Spinal cord (tissue), 10 donors: ENCODE data around the gene PSD4. TPM values are rescaled to one million over a fixed set of nuclear protein-coding genes. Genes with fewer than 3 reads are reported as not detected.

Experiments used
- DNase-seq, 6 donors: peaks; one replicate each; pipeline versions ENCODE4 v3.0.0 to v3.0.0-alpha.2; 2013 to 2015; ENCODE audit warnings: low spot score in 6 of 6, low read depth in 4 of 6
- H3K27ac ChIP-seq: one replicate; pipeline ENCODE4 v1.5.1; 2013; ENCODE audit warnings: low read depth, low read length, control low read depth
- H3K27me3 ChIP-seq: one replicate; pipeline ENCODE4 v1.6.1; 2013; ENCODE audit warnings: low read length; ENCODE audit not compliant: control insufficient read depth, insufficient read depth
- H3K36me3 ChIP-seq: one replicate; pipeline ENCODE4 v1.6.1; 2013; ENCODE audit warnings: low read length; ENCODE audit not compliant: control insufficient read depth, insufficient read depth
- H3K4me1 ChIP-seq: one replicate; pipeline ENCODE4 v1.6.1; 2013; ENCODE audit warnings: low read length; ENCODE audit not compliant: control insufficient read depth, insufficient read depth
- H3K4me3 ChIP-seq: one replicate; pipeline ENCODE4 v1.5.1; 2013; ENCODE audit warnings: low read depth, low read length, control low read depth
- H3K9me3 ChIP-seq: one replicate; pipeline ENCODE4 v1.6.1; 2013; ENCODE audit warnings: low read length; ENCODE audit not compliant: control insufficient read depth, insufficient read depth
- WGBS: methylation state at CpG from one replicate; pipeline ENCODE4 v1.1.5; 2013; ENCODE audit warnings: missing lambda C conversion rate; ENCODE audit not compliant: insufficient coverage; 5-methylcytosine and 5-hydroxymethylcytosine counted together
- polyA plus RNA-seq, 2 donors: library from polyadenylated mRNA; unstranded; fragments of 120-200 nt; gene quantifications; one replicate each; pipeline ENCODE4 v1.2.1, GENCODE V29; 2013; ENCODE audit not compliant: insufficient read length in 2 of 2
- total RNA-seq, 2 donors: library from RNA; depleted of rRNA in 1 of 2; stranded (reverse); fragments of 120-200 nt in 1 of 2; fragments of >200 nt in 1 of 2; gene quantifications; one replicate each; pipeline versions ENCODE4 v1.2.3 to v1.2.4, GENCODE V29; 2013 to 2014
- donor health status: healthy.

Gene PSD4
- total and polyA plus RNA-seq, 4 donors: 4.2 to 7.1 (median 5.9) TPM

- Histone ChIP-seq H3K27ac (no peak overlapping the region), H3K4me1 (peaks cover 1% of the 10 kb centered on the region), H3K4me3 (no peak overlapping the region), H3K9me3 (no peaks in the 10 kb centered on the region), H3K27me3 (no peaks in the 10 kb centered on the region), H3K36me3 (no peaks in the 10 kb centered on the region)
- no peak for DNase-seq
- WGBS: 87% methylated on average over 5 of the region's 11 CpGs
Observed at GRCh38 chr2:113175736-113176695, 2.2 kb downstream of the PSD4 start.

GRCh38 chr2:113176696-113177355, 3.1 kb downstream of the PSD4 start:
- Histone ChIP-seq H3K9me3 (no peaks in the 10 kb centered on the region), H3K4me3 (no peak overlapping the region), H3K4me1 (peaks cover 9% of the 10 kb centered on the region), H3K27me3 (no peaks in the 10 kb centered on the region), H3K27ac (no peak overlapping the region), H3K36me3 (no peaks in the 10 kb centered on the region)
- 86% methylated on average over 4 of the region's 7 CpGs for WGBS
- no peak for DNase-seq

GRCh38 chr2:113178069-113178746, 4.4 kb downstream of the PSD4 start:
- 87% methylated on average over 9 of the region's 11 CpGs for WGBS
- Histone ChIP-seq H3K4me1 (peaks cover 12% of the 10 kb centered on the region), H3K36me3 (no peaks in the 10 kb centered on the region), H3K27me3 (no peaks in the 10 kb centered on the region), H3K4me3 (no peak overlapping the region), H3K9me3 (no peaks in the 10 kb centered on the region), H3K27ac (no peak overlapping the region)
- DNase-seq: no peak

GRCh38 chr2:113178891-113179290, 5.1 kb downstream of the PSD4 start:
- 90% methylated on average over 2 of the region's 4 CpGs for WGBS
- no peak for DNase-seq
- H3K9me3 ChIP-seq: no peaks in the 10 kb centered on the region

GRCh38 chr2:113179446-113180045, 5.8 kb downstream of the PSD4 start:
- Histone ChIP-seq H3K4me3 (no peak overlapping the region), H3K27me3 (no peaks in the 10 kb centered on the region), H3K27ac (no peak overlapping the region), H3K9me3 (no peaks in the 10 kb centered on the region), H3K36me3 (no peaks in the 10 kb centered on the region), H3K4me1 (peaks cover 12% of the 10 kb centered on the region)
- 91% methylated on average over 8 of the region's 8 CpGs for WGBS
- DNase-seq: no peak

More at GRCh38 chr2:113178891-113179290, 5.1 kb downstream of the PSD4 start:
- H3K4me3 ChIP-seq: no peak overlapping the region
- H3K27ac ChIP-seq: no peak overlapping the region
- H3K36me3 ChIP-seq: no peaks in the 10 kb centered on the region
- H3K27me3 ChIP-seq: no peaks in the 10 kb centered on the region
- peaks cover 12% of the 10 kb centered on the region for H3K4me1 ChIP-seq

GRCh38 chr2:113180131-113180946, 6.6 kb downstream of the PSD4 start:
- H3K36me3 ChIP-seq: no peaks in the 10 kb centered on the region
- H3K27ac ChIP-seq: no peak overlapping the region
- H3K27me3 ChIP-seq: no peaks in the 10 kb centered on the region
- H3K4me3 ChIP-seq: no peak overlapping the region
- H3K4me1 ChIP-seq: peaks cover 15% of the 10 kb centered on the region
- no peak for DNase-seq
- WGBS: 81% methylated on average over 13 of the region's 17 CpGs
- no peaks in the 10 kb centered on the region for H3K9me3 ChIP-seq

GRCh38 chr2:113181258-113182051, 7.7 kb downstream of the PSD4 start:
- WGBS: 59% methylated on average over 8 of the region's 8 CpGs

GRCh38 chr2:113182471-113183260, 8.9 kb downstream of the PSD4 start:
- Histone ChIP-seq H3K4me1 (peaks cover 22% of the 10 kb centered on the region), H3K27me3 (no peaks in the 10 kb centered on the region), H3K9me3 (no peaks in the 10 kb centered on the region), H3K4me3 (no peak overlapping the region), H3K36me3 (no peaks in the 10 kb centered on the region), H3K27ac (no peak overlapping the region)
- 91% methylated on average over 14 of the region's 15 CpGs for WGBS
- DNase-seq: no peak

More at GRCh38 chr2:113181258-113182051, 7.7 kb downstream of the PSD4 start:
- Histone ChIP-seq H3K9me3 (no peaks in the 10 kb centered on the region), H3K4me1 (peaks cover 22% of the 10 kb centered on the region), H3K27ac (no peak overlapping the region), H3K4me3 (no peak overlapping the region), H3K27me3 (no peaks in the 10 kb centered on the region), H3K36me3 (no peaks in the 10 kb centered on the region)
- peak in 2 of 6 donors; percentile 39 to 62 for DNase-seq
